Neutrophil (primary cell): ENCODE results near the gene DENND4B.

Experiments
- H3K27ac ChIP-seq: fragments of 200-600 bp; sonication (generic); 2 replicates; pipeline ENCODE4 v1.5.1; 2016; ENCODE audit warnings: mild to moderate bottlenecking, moderate library complexity
- H3K27me3 ChIP-seq: fragments of 200-600 bp; sonication (generic); 2 replicates; pipeline ENCODE4 v1.6.0; 2016; ENCODE audit warnings: mild to moderate bottlenecking
- H3K36me3 ChIP-seq: fragments of 200-600 bp; sonication (generic); 2 replicates; pipeline ENCODE4 v1.5.1; 2017
- H3K4me1 ChIP-seq, 2 experiments: fragments of 200-600 bp in 1 of 2; sonication (generic) in 1 of 2; 1 replicate in 1 of 2; 2 replicates in 1 of 2; pipeline versions ENCODE4 v1.5.1 to v1.6.1; 2013 to 2016; ENCODE audit warnings: low read depth in 1 of 2, low read length in 1 of 2, mild to moderate bottlenecking in 1 of 2, moderate library complexity in 1 of 2; ENCODE audit not compliant: control insufficient read depth in 1 of 2, insufficient read depth in 1 of 2
- H3K4me3 ChIP-seq, 2 experiments: fragments of 200-600 bp in 1 of 2; sonication (generic) in 1 of 2; 1 replicate in 1 of 2; 2 replicates in 1 of 2; pipeline ENCODE4 v1.5.1; 2013 to 2016; ENCODE audit warnings: low read depth in 1 of 2, low read length in 1 of 2, mild to moderate bottlenecking in 1 of 2, moderate library complexity in 1 of 2
- H3K9me3 ChIP-seq: fragments of 200-600 bp; sonication (generic); 2 replicates; pipeline ENCODE4 v1.5.1; 2016
- TF ChIP-seq, protein P1 (sequence below): fragments of 200-600 bp; sonication (generic); IDR thresholded peaks from 2 replicates; pipeline ENCODE4 v1.5.1; 2016; ENCODE audit warnings: antibody characterized with exemption

DENND4B gene

DNA sequence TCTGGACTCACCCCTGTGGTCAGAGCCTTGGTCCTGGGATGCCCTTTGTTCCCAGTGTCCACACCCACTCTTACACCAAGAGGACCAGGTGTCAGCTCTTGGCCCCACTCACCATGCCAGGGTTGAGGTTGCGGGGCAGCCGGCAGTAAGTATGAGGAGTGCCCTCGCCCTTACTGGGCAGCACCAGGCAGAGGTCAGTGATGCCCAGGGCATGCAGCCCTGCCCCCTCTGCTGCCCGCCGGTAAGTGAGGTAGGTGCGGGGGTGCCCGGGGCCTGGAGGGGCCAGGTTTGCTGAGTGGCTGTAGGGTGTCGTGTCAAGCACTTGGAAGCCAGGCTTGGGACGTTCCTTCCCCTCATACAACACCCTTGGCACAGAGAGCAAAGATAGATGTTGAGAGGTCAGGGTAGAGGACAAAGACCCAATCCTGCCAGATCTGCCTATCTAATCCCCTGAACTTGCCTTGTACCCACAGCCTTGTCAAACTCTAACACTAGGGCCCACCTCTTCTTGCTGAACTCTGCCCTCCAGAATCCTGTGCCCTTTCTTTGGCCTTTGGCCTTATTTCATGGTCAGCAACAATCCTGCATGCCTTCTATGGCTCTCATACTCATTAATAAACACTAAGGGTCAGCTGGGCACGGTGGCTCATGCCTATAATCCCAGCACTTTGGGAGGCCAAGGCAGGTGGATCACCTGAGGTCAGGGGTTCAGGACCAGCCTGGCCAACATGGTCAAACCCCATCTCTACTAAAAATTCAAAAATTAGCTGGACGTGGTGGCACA is 3.6 kb downstream of the DENND4B start:
- H3K4me3 ChIP-seq, result no peak overlapping the region
- H3K9me3 ChIP-seq, result no peaks in the 10 kb centered on the region
- peaks cover 41 to 45% of the 10 kb centered on the region in 2 experiments for H3K4me1 ChIP-seq
- peaks cover 65% of the 10 kb centered on the region for H3K36me3 ChIP-seq
- TF ChIP-seq, protein P1, sequence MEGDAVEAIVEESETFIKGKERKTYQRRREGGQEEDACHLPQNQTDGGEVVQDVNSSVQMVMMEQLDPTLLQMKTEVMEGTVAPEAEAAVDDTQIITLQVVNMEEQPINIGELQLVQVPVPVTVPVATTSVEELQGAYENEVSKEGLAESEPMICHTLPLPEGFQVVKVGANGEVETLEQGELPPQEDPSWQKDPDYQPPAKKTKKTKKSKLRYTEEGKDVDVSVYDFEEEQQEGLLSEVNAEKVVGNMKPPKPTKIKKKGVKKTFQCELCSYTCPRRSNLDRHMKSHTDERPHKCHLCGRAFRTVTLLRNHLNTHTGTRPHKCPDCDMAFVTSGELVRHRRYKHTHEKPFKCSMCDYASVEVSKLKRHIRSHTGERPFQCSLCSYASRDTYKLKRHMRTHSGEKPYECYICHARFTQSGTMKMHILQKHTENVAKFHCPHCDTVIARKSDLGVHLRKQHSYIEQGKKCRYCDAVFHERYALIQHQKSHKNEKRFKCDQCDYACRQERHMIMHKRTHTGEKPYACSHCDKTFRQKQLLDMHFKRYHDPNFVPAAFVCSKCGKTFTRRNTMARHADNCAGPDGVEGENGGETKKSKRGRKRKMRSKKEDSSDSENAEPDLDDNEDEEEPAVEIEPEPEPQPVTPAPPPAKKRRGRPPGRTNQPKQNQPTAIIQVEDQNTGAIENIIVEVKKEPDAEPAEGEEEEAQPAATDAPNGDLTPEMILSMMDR, result no peak
- H3K27me3 ChIP-seq, result no peaks in the 10 kb centered on the region
- peak overlapping the region; percentile 100 for H3K27ac ChIP-seq

DNA sequence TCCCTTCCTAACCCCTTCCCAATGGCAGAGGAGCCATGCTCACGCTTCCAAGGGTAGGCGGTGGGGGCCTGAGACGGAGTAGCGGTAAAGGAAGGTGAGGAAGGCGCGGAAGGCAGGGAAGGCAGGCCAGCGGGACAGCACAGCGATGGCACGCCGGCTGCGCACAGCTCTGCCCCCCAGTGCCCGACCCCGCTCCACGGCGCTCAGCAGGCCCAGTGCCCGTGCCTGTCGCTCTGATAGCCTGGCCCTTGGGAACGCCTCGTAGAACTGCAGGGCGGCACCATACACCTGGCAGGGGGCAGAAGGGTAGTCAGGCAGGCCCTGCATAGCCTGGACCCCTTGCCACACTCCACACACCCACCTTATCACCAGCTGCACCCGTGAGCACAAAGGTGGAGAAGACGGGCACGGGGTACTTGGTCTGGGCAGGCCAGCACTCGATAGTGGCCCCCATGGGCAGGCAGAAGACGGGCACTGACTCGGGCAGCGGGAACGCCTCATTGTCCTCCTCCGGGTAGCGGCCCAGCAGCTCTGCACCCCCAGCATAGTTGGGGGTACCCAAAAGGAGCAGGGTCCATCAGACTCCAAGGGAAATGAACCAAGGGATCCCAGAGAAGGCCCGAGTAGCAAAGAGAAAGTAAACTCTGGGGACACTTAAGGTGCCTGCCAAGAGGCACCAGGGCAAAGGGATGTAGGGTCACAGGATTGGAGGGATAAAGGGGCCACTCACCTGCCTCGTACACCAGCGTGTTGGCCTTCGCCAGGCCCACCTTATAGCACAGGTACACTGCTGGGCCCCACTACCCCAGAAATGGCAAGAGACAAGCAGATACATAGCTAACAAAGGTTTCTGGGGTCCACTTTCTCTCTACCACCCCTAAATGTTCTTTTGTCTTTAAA is 4.4 kb downstream of the DENND4B start:
- Histone ChIP-seq H3K36me3 (peaks cover 65% of the 10 kb centered on the region), H3K27ac (peak overlapping the region; percentile 100), H3K27me3 (no peaks in the 10 kb centered on the region)

DNA sequence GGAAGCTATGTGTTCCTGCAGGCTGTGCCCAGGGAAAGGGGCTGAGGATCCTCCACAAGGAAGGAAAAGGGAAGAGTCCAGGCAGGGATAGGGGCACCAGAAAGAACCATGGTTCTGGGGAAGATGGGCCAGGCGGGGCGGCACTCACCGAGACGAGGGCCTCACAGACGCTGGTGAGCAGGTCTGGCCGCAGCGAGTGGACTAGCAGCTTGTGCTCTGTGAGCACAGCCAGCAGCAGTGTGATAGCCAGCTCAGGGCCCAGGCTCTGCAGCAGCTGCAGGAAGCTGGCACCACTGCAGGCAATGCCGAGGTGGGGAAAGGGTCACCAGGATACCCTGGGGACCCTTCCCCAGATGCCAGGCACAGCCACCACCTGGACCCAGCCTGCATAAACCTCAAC is 5.8 kb downstream of the DENND4B start:
- Histone ChIP-seq H3K27me3 (no peaks in the 10 kb centered on the region), H3K9me3 (no peaks in the 10 kb centered on the region), H3K36me3 (peaks cover 76% of the 10 kb centered on the region), H3K27ac (peak overlapping the region; percentile 43), H3K4me1 (peaks cover 28 to 29% of the 10 kb centered on the region in 2 experiments), H3K4me3 (no peak overlapping the region)
- TF ChIP-seq, protein P1, result no peak

More for the DNA sequence above, 4.4 kb downstream of the DENND4B start:
- Histone ChIP-seq H3K4me1 (peaks cover 34 to 36% of the 10 kb centered on the region in 2 experiments), H3K4me3 (no peak overlapping the region), H3K9me3 (no peaks in the 10 kb centered on the region)
- TF ChIP-seq, protein P1, result no peak

DNA sequence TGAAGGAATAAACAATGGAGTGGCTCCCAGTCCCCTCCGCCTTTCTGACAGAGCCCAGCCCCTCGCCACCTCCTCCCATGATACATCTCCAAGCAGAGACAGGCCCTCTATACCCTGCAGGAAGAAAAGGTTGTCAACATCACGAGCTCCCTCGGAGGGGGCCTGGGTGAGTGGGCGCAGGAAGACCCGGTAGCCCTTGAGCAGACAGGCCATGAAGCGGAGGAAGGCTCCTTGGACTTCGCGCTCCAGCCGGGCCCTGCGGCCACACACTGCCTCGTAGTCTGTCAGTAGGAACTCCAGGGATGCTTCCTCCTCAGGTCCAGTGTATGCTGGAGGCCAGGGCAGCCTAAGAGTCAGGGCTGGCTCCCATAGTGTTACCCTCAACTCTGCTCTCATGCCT is 7.0 kb downstream of the DENND4B start:
- H3K9me3 ChIP-seq, result no peaks in the 10 kb centered on the region
- H3K36me3 ChIP-seq, result peaks cover 89% of the 10 kb centered on the region
- no peak overlapping the region for H3K4me3 ChIP-seq
- TF ChIP-seq, protein P1, result no peak
- H3K27ac ChIP-seq, result peak overlapping the region; percentile 43
- peaks cover 18 to 23% of the 10 kb centered on the region in 2 experiments for H3K4me1 ChIP-seq
- H3K27me3 ChIP-seq, result no peaks in the 10 kb centered on the region

DNA sequence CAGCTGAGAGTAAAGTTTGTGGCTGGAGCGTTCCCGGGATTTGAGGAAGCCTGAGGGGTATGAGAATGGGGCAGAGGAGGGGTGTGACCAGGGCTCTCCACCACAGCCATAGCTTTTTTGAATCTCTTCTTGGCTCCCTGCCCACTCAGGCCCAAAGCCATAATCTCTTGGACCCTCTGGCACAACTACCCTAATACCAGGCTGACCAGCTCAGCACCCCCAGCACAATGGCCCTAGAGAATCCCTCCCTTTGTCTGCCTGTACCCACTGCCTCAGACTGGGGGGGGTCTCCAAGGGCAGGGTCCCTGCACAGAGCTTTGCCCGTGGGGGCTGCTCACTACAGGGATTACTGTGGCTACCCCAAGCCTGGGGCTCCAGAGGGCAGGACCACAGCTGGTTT is 7.5 kb downstream of the DENND4B start:
- H3K27ac ChIP-seq, result peak overlapping the region; percentile 43
- H3K4me3 ChIP-seq, result no peak overlapping the region
- peaks cover 14 to 19% of the 10 kb centered on the region in 2 experiments for H3K4me1 ChIP-seq
- no peaks in the 10 kb centered on the region for H3K9me3 ChIP-seq
- no peaks in the 10 kb centered on the region for H3K27me3 ChIP-seq
- H3K36me3 ChIP-seq, result peaks cover 93% of the 10 kb centered on the region
- TF ChIP-seq, protein P1, result no peak
